SH-SY5Y (cell line): ENCODE data around the gene DOCK4.

ENCODE experiments used
- GATA2 ChIP-seq: IDR thresholded peaks from 2 replicates; pipeline ENCODE4 v1.6.1; 2011; ENCODE audit warnings: mild to moderate bottlenecking, low read depth, low read length
- GATA3 ChIP-seq: IDR thresholded peaks from 2 replicates; pipeline ENCODE4 v1.6.1; 2011; ENCODE audit warnings: low read depth, mild to moderate bottlenecking, low read length, moderate library complexity

GRCh38 chr7:111718886-111719285, 487.3 kb downstream of the DOCK4 start:
- no peak for TF ChIP-seq GATA2
- no peak for TF ChIP-seq GATA3
